ENCODE data around the gene DPP9. TPM values are rescaled to one million over a fixed set of nuclear protein-coding genes. Genes with fewer than 3 reads are reported as not detected.

The DPP9 gene
- total and polyA plus RNA-seq, 2 of the 8 experiments (the other 6 are each of a cell fraction or from before 2014, with no cell fraction given), result 11.6 to 40.7 TPM

GRCh38 chr19:4645718-4646117, 77.9 kb downstream of the DPP9 start:
- Histone ChIP-seq H3K4me2 (ENCODE audit: insufficient read depth in 1 of 2, low read depth in 2 of 2, low read length in 2 of 2) (no peak overlapping the region), H4K8ac (ENCODE audit: extremely low read depth, insufficient read depth, low read length) (no peak overlapping the region), H2AK5ac (ENCODE audit: low read depth, low read length) (no peak overlapping the region), H3K4me3 (ENCODE audit: extremely low read depth in 1 of 4, insufficient read depth in 2 of 4, low read depth in 3 of 4, low read length in 4 of 4) (no peak overlapping the region), H3K4ac (replicated peaks; ENCODE audit: insufficient read length, low read depth, low read length) (no peak overlapping the region), H3K36me3 (ENCODE audit: control insufficient read depth in 2 of 4, insufficient read depth in 4 of 4, low read length in 3 of 4) (no peaks in the 10 kb centered on the region), H4K91ac (replicated peaks; ENCODE audit: insufficient read length, low read length) (no peak overlapping the region), H3K23me2 (ENCODE audit: low read depth, low read length) (no peaks in the 10 kb centered on the region), H3K79me2 (ENCODE audit: control insufficient read depth in 1 of 2, insufficient read depth in 2 of 2, low read length in 2 of 2) (no peaks in the 10 kb centered on the region), H3K79me1 (ENCODE audit: low read depth, low read length) (peaks cover 2% of the 10 kb centered on the region; the same call in 1 of the 2 replicates), H2AFZ (ENCODE audit: low read length) (no peak overlapping the region), H3K9ac (replicated peaks in 1 of 4; ENCODE audit: extremely low read depth in 1 of 4, low read depth in 3 of 4, low read length in 3 of 4) (no peak overlapping the region), H2BK120ac (replicated peaks; ENCODE audit: low read depth, low read length) (no peak overlapping the region), H3K23ac (ENCODE audit: insufficient read length) (no peak overlapping the region), H3K27me3 (replicated peaks in 1 of 4; ENCODE audit: control insufficient read depth in 3 of 4, extremely low read depth in 1 of 4, insufficient read depth in 3 of 4, low read length in 3 of 4) (no peaks in the 10 kb centered on the region), H3K18ac (ENCODE audit: extremely low read depth, low read length) (no peak overlapping the region), H3K4me1 (replicated peaks in 1 of 4; ENCODE audit: control insufficient read depth in 3 of 4, insufficient read depth in 4 of 4, low read length in 3 of 4) (no peaks in the 10 kb centered on the region; a peak in 1 of 7 replicates), H3K9me3 (ENCODE audit: insufficient read depth in 2 of 2, low read depth in 1 of 2, low read length in 1 of 2) (no peaks in the 10 kb centered on the region), H3K14ac (ENCODE audit: insufficient read length) (no peak overlapping the region), H4K5ac (ENCODE audit: insufficient read length, low read depth, low read length) (no peak overlapping the region), H2BK20ac (ENCODE audit: low read length) (no peak overlapping the region), H4K20me1 (replicated peaks in 1 of 2; ENCODE audit: control insufficient read depth in 1 of 2, insufficient read depth in 2 of 2, low read length in 2 of 2) (peaks cover 0 to 5% of the 10 kb centered on the region in 2 experiments), H2BK5ac (ENCODE audit: low read depth, low read length) (no peak overlapping the region), H3K56ac (replicated peaks; ENCODE audit: insufficient read length, low read depth, low read length) (no peak overlapping the region), H3K27ac (ENCODE audit: low read depth, low read length) (no peak overlapping the region), H2BK12ac (ENCODE audit: low read depth, low read length) (no peak overlapping the region), H2BK15ac (ENCODE audit: low read length) (no peak overlapping the region)
- ChIA-PET CTCF (ENCODE audit: partially characterized antibody) (interaction anchor here (0.6 to 3.0 kb wide), 8 partner anchors 8 to 122 kb away, joined by 3 to 17 read pairs (median 4); no protein-coding TSS in a partner anchor), POLR2A (ENCODE audit: partially characterized antibody) (interaction anchor here (0.6 to 1.3 kb wide), 2 partner anchors 104 to 307 kb away, joined by 3 read pairs; partner anchors contain the start of gene STAP2)
- FAIRE-seq, result no peak
- no peak for DNase-seq (ENCODE audit: low read depth in 1 of 2, low spot score in 2 of 2)
- 88% methylated on average over 4 of the region's 4 CpGs; no CpG with 5 or more reads in 1 of the 2 experiments for WGBS, 2 experiments (ENCODE audit: extremely low coverage in 1 of 2, insufficient coverage in 1 of 2, insufficient read length in 1 of 2, insufficient replicate concordance in 2 of 2, low coverage in 1 of 2, low lambda C conversion rate in 2 of 2, missing lambda C conversion rate in 1 of 2)
- no peak for TF ChIP-seq CBX8 (IDR thresholded peaks at IDR 0.05; ENCODE audit: borderline replicate concordance, low read depth, low read length)
- no peak for TF ChIP-seq SIRT6 (IDR thresholded peaks at IDR 0.05; ENCODE audit: low read length)
- TF ChIP-seq TCF12 (IDR thresholded peaks at IDR 0.05; ENCODE audit: low read depth, low read length), result no peak
- no peak for TF ChIP-seq BCL11A (IDR thresholded peaks at IDR 0.05; ENCODE audit: low read depth in 2 of 2, low read length in 2 of 2)
